ENCODE measurements around the gene MUSTN1.

The MUSTN1 gene

DNA sequence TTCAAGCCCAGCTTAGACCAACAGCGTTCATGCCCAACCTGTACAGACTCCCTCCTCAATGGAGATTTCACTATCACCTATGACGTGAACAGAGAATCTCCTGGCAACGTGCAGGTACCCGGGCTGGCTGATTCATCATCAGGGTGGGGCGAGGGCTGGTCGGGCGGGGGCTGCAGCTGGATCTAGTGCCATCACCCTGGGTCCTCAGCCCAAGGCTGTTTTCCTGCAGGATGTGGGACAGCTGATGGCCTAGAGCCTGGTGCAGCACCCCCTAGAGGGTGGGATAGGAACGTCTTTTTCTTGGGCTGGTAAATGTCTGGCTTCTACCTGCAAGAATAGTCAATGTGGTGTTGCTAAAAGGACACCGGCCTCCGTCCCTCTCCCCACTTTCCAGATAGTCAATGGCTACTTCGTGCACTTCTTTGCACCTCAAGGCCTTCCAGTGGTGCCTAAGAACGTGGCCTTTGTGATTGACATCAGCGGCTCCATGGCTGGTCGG lies 35.8 kb downstream of the MUSTN1 start:
- no peak for DNase-seq

DNA sequence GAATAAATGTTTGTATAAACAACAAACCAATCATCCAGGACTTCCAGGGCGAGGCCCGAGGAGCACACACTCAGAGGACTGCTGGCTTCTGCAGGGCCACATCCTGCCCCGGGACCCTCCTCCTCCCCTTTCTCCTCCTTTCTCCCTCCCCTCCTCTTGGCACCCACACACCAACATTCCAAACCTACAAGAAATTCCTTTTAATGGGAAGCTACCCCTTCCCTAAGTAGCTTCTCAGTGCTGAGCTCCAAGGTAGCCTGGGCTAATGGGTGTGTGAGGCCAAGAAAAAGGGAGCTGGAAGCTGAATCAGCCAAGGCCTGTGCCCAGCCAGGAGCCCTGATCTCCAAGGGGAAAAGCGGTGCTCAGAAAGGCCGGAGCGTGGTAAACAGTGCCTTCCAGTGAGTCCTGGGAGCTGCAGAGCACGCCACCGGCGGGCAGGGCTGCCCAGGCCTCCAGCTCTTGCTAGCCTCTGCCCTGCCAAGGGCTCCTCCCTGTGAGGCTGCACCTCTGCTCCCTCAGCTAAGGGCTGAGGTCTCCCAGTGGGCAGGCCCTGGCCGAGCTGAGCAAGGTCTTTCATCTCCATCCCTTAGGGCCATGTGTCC lies 36.3 kb downstream of the MUSTN1 start:
- no peak for DNase-seq

- DNase-seq: no peak
Observed at GRCh38 chr3:52796411-52796810, 38.4 kb downstream of the MUSTN1 start.

DNA sequence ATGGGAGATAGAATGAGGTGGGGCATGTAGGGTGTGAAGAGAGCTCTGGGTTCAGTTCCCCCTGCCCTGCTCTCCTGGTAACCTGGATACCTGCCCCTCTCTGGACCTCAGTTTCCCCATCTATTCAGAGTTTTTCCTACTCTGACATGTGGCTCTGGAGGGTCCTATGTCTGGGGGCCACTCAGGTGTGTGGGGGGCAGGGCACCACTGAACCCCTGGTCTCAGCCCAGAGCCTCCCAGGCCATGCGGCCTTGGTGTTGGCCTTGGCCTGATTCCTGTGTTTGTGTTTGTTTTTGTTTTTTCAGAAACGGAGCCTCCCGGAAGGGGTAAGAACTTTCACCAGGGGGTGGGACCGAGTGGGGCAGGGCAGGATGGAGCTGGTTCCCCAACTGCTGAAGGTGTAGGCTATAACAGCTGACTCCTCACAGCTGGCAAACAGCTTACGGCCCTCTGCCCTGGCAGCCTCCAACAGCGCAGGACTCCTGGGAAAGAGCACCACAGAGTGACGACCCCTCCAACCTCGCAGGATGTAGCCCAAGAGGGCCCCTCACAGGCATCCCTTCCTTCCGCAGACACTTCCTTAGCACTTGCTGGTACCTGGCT lies 39.4 kb downstream of the MUSTN1 start:
- no peak for DNase-seq

- DNase-seq: no peak
Observed at GRCh38 chr3:52794612-52795099, 40.2 kb downstream of the MUSTN1 start, which contains the start of gene ITIH3. Gene ITIH3 (plus strand): TSS chr3:52794796. CDS start chr3:52794804, 8 bp downstream.

DNA sequence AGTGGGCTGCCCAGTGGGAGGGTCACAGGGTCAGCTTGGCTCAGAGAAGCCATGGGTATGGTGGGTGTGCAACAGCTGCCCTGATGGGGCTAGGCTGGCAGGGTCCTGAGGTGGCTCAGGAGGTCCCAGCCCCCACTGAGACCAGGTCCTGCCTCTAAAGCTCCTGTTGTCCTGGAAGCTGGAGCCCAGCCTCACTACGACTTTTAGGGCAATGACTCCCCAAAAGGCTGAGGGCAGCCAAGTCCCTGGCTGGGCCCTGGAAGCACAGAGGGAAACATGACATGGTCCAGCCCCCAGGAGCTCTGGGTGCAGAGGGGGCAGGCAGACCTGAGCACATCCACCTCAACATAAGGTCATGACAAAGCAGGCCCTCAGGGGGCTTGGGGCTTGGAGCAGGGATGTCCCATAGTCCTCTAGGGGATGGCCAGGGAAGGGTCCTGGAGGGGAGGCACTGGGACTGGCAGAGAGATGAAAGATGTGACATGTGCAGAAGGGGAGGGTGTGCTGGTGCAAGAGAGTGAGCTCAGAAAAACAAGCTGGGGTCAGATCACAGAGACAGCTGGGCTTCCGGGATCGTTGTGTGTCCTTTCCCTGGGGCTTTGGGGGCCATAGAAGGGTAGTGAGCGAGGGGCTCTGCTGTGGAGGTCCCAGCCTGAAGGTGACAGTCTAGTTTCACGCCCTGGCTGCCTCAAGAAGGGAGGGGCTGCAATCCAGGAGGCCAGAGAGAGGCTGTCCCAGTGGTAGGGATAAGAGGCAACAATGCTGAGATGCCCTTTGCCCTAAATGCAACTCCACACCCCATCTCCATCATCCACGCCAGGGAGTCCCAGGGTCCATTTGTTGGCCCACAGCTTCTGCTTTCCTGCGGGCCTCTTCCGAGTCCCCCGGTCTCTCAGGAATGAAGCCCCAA lies 40.9 kb downstream of the MUSTN1 start:
- no peak for DNase-seq

GRCh38 chr3:52792961-52793695 lies 41.7 kb downstream of the MUSTN1 start:
- DNase-seq: no peak

- no peak for DNase-seq
Observed at GRCh38 chr3:52792413-52792812, 42.4 kb downstream of the MUSTN1 start.

DNA sequence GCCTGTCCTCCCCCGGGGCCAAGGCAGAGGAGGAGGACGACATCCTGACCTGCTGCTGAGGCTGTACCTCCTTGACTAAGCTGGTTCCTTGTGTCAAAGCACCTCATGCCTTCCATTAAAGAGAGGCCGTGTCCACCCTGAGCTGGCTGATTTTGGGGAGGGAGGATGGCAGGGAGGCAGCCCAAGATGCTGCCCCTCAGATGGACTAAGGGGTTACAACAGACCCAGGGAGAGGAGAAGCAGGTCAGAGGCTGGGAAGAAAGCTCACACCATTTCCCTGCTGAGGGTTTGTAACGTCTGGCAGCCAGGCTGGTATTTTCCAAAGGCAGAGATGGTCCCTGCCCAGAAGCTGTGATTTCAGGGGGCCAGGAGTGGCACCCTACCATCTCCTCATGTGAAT lies 42.9 kb downstream of the MUSTN1 start:
- DNase-seq: no peak

- no peak for DNase-seq
Observed at GRCh38 chr3:52791366-52791765, 43.5 kb downstream of the MUSTN1 start.

GRCh38 chr3:52790741-52791140 lies 44.1 kb downstream of the MUSTN1 start:
- DNase-seq: no peak

DNA sequence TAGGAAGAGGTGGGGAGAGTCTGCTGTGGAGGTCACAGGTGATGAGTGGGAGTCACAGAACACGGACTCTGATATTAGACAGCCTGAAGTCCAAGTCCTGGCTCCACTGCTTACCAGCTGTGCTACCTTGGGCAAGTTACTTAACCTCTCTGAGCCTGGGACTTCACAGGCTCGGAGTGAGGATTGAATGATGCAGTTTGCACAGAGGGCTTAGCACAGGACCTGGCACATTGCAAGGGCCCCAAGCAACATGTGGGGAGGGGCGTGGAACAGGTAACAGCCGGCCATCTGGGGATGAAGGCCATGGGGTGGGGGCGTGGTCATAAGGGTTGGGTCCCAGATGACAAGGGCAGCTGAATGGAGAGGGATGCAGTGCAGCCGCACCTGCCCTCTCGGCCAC lies 44.5 kb downstream of the MUSTN1 start:
- no peak for DNase-seq

DNA sequence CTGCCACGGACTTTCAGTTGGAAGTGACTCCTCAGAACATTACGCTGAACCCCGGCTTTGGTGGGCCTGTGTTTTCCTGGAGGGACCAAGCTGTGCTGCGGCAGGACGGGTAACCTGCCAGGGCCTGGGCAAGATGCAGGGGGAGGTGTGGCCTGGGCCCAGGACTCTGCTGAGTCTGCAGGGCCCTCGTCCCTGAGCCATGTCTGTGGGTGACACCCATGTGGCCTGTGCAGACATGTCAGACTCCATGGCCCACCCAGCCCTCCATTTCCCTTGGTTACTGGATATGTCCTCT lies 45.1 kb downstream of the MUSTN1 start:
- no peak for DNase-seq

GRCh38 chr3:52788890-52789745 lies 45.7 kb downstream of the MUSTN1 start:
- no peak for DNase-seq

GRCh38 chr3:52787672-52788625 lies 46.9 kb downstream of the MUSTN1 start:
- DNase-seq: no peak

DNA sequence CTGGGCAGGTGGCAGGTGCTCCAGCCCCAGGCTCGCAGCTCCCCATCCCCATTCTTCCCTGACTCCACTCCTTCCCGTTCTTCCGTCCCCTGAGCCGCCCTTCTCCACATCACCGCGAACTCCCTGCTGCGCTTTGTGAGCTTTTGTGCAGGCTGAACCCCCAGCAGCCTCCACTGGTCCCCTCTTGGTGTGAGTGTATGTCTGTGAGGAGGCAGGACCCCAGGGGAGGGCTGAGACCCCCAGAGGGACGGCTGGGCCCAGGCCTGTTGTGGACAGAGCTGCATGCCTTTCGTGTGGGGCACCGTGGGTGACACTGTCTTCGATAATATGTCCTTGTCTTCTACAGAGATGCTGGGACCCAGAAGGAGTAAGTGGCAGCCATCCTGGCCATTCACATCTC lies 47.6 kb downstream of the MUSTN1 start:
- no peak for DNase-seq

GRCh38 chr3:52786330-52787215 lies 48.2 kb downstream of the MUSTN1 start:
- DNase-seq: no peak

- DNase-seq: no peak
Observed at GRCh38 chr3:52784931-52785590, 49.8 kb downstream of the MUSTN1 start.

DNA sequence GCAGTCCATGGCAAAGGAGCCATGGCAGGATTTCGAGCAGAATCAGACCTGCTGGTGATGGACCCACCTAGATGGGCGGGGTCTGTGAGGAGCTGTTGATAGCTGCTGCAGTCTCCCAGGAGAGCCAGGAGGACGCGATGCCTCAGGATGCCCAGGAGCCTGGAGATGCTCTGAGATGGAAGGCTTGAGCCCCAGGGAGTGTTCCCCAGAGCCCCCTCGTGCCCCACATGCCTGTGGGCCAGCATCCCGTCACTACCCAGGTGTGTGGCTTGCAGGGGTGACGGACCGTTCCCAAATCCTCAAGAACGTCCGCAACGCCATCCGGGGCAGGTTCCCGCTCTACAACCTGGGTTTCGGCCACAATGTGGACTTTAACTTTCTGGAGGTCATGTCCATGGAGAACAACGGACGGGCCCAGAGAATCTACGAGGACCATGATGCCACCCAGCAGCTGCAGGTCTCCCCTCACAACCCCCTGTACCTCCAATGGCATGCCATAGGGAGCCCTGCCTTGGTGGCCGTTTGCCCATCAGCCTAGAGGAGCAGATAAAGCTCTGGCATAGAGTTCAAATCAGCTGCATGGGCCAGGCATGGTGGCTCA lies 50.7 kb downstream of the MUSTN1 start:
- DNase-seq: no peak

All from SIG-M5 (cell line).